Measurements from ENCODE around the gene RPL28. TPM values are rescaled to one million over a fixed set of nuclear protein-coding genes. Genes with fewer than 3 reads are reported as not detected.

Gene RPL28
- total and polyA plus RNA-seq, 9 donors: 391 to 2,645 (median 2,257) TPM

- no peaks in the 10 kb centered on the region for H3K9me3 ChIP-seq
- H3K4me3 ChIP-seq: no peak overlapping the region
- H3K36me3 ChIP-seq: no peaks in the 10 kb centered on the region
- H3K4me1 ChIP-seq (ENCODE audit: insufficient read depth): no peaks in the 10 kb centered on the region
- intact Hi-C loops (cut with DNase I): no loop called here
- WGBS, 3 donors: 80 to 85% (median 82%) methylated on average over 38 of the region's 38 CpGs
- H3K27ac ChIP-seq: no peak overlapping the region
- TF ChIP-seq CTCF (IDR thresholded peaks at IDR 0.05) (no peak), POLR2A (IDR thresholded peaks at IDR 0.05) (no peak), EP300 (IDR thresholded peaks at IDR 0.05) (no peak)
- no peaks in the 10 kb centered on the region for H3K27me3 ChIP-seq
- no peak for DNase-seq
Measured at GRCh38 chr19:55362174-55362989, 23.4 kb upstream of the RPL28 start.

DNA sequence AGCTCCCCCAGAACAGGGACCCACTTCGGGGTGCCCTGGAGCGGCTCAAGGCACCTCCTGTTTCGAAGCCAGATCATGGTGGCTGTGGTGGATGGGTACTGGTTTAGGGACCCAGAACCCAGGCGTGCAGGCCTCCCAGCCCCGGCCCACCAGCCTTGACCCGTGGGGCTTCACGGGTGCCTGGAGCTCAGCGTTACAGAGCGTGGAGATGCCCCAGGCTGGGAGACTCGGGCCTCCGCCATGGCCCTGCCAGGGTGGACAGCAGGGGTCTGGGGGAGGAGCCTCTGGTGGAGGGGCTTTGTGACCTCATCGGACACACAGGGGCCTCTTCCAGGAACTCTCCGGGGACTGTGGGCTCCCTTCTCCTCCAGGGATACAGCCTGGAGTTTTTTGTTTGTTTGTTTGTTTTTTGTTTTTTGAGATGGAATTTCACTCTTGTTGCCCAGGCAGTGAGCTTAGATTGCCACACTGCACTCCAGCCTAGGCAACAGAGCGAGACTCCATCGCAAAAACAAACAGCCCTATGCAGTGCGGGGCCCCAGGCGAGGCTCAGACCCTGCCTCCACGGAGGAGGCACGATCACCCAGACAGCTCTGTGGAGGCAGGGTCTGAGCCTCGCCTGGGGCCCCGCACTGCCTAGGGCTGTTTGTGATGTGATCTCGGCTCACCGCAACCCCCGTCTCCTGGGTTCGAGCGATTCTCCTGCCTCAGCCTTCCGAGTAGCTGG, 22.6 kb upstream of the RPL28 start, which contains the start of gene GARIN5B:
GARIN5B (minus strand) TSS at position 271 of the 727 bp plus-strand sequence; CDS start at position 77, 194 bp downstream.
- DNase-seq: no peak
- no peaks in the 10 kb centered on the region for H3K36me3 ChIP-seq
- intact Hi-C loops (cut with DNase I): no loop called here
- H3K4me1 ChIP-seq (ENCODE audit: insufficient read depth): no peaks in the 10 kb centered on the region
- no peak within 1 kb of the TSS for H3K4me3 ChIP-seq
- TF ChIP-seq POLR2A (IDR thresholded peaks at IDR 0.05) (no peak), EP300 (IDR thresholded peaks at IDR 0.05) (no peak), CTCF (IDR thresholded peaks at IDR 0.05) (no peak)
- H3K27me3 ChIP-seq: no peaks in the 10 kb centered on the region
- H3K9me3 ChIP-seq: no peaks in the 10 kb centered on the region
- H3K27ac ChIP-seq: no peak within 1 kb of the TSS
- WGBS, 3 donors: 72 to 78% (median 74%) methylated on average over 25 to 27 of the region's 27 CpGs

GRCh38 chr19:55365245-55365644, 20.5 kb upstream of the RPL28 start:
- H3K36me3 ChIP-seq: no peaks in the 10 kb centered on the region
- DNase-seq: no peak
- intact Hi-C loops (cut with DNase I): no loop called here
- no peaks in the 10 kb centered on the region for H3K9me3 ChIP-seq
- no peaks in the 10 kb centered on the region for H3K4me1 ChIP-seq (ENCODE audit: insufficient read depth)
- H3K4me3 ChIP-seq: no peak overlapping the region
- TF ChIP-seq POLR2A (IDR thresholded peaks at IDR 0.05) (no peak), EP300 (IDR thresholded peaks at IDR 0.05) (no peak), CTCF (IDR thresholded peaks at IDR 0.05) (no peak)
- WGBS, 3 donors: 88 to 91% (median 89%) methylated on average over 8 of the region's 8 CpGs
- H3K27me3 ChIP-seq: peaks cover 2% of the 10 kb centered on the region
- H3K27ac ChIP-seq: no peak overlapping the region

DNA sequence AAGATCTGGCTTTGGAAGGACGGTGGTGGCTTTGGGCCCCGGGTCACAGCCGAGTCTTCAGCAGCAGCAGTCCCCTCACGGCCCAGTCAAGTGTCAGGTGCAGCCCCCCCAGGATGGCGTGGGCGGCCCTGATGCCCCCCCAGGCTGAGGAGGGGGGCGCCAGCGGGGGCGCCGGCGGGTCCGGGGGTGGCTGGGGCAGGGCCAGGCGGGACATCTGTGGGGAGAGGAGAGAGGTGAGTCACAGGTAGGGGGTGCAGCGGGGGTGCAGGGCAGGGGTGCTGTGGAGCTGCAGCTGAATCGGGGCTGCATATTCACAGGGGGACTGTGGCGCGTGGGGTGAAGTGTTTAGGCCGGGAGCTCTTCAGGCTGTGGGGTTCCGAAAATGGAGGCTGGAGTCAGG, 19.8 kb upstream of the RPL28 start:
- WGBS, 3 donors: 70 to 78% (median 71%) methylated on average over 19 of the region's 19 CpGs

More for the DNA sequence above, 19.8 kb upstream of the RPL28 start:
- H3K4me1 ChIP-seq (ENCODE audit: insufficient read depth): no peaks in the 10 kb centered on the region
- peaks cover 2% of the 10 kb centered on the region for H3K27me3 ChIP-seq
- DNase-seq: no peak
- intact Hi-C loops (cut with DNase I): no loop called here
- H3K4me3 ChIP-seq: no peak overlapping the region
- H3K27ac ChIP-seq: no peak overlapping the region
- H3K9me3 ChIP-seq: no peaks in the 10 kb centered on the region
- H3K36me3 ChIP-seq: no peaks in the 10 kb centered on the region
- TF ChIP-seq POLR2A (IDR thresholded peaks at IDR 0.05) (no peak), CTCF (IDR thresholded peaks at IDR 0.05) (no peak), EP300 (IDR thresholded peaks at IDR 0.05) (no peak)

Data from ovary (tissue), 9 donors.